NB4 (cell line): ENCODE results near the gene GPR107.

ENCODE experiments used
- POLR2A ChIP-seq: IDR thresholded peaks from 2 replicates; pipeline ENCODE4 v1.6.1; 2011; ENCODE audit warnings: mild to moderate bottlenecking; ENCODE audit not compliant: insufficient read length; ENCODE audit errors: extremely low read depth
- TF ChIP-seq, protein P1 (sequence below): IDR thresholded peaks from one replicate; pipeline ENCODE4 v1.5.1; 2012; ENCODE audit warnings: low read depth, low read length
- TF ChIP-seq, protein P2 (sequence below): IDR thresholded peaks from 2 replicates; pipeline ENCODE4 v1.6.1; 2011; ENCODE audit warnings: low read depth, low read length

DNA sequence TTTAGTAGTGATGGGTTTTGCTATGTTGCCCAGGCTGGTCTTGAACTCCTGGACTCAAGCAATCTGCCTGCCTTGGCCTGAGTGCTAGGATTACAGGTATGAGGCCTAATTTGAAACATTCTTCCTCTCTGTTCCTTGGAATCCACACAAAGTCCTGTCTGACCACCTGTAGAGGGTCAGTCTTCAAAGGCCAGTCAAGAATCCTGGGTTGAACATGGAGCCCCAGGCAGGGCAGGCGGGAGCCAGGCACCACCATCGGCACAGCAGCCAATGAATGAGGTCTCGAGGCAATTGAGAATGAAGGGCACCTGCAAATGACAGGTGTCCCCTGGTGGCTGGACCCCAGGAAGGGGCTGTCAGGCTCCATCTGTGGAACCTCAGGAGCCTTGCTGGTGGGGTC lies 101.1 kb downstream of the GPR107 start:
- TF ChIP-seq, protein P1, sequence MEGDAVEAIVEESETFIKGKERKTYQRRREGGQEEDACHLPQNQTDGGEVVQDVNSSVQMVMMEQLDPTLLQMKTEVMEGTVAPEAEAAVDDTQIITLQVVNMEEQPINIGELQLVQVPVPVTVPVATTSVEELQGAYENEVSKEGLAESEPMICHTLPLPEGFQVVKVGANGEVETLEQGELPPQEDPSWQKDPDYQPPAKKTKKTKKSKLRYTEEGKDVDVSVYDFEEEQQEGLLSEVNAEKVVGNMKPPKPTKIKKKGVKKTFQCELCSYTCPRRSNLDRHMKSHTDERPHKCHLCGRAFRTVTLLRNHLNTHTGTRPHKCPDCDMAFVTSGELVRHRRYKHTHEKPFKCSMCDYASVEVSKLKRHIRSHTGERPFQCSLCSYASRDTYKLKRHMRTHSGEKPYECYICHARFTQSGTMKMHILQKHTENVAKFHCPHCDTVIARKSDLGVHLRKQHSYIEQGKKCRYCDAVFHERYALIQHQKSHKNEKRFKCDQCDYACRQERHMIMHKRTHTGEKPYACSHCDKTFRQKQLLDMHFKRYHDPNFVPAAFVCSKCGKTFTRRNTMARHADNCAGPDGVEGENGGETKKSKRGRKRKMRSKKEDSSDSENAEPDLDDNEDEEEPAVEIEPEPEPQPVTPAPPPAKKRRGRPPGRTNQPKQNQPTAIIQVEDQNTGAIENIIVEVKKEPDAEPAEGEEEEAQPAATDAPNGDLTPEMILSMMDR: no peak
- no peak for TF ChIP-seq POLR2A
- TF ChIP-seq, protein P2, sequence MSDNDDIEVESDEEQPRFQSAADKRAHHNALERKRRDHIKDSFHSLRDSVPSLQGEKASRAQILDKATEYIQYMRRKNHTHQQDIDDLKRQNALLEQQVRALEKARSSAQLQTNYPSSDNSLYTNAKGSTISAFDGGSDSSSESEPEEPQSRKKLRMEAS: no peak
